Esophagus muscularis mucosa (tissue), 3 donors: ENCODE results near the gene SIVA1.

ENCODE experiments used
- POLR2AphosphoS5 ChIP-seq, 2 donors: sonication (generic); formaldehyde crosslinking; IDR thresholded peaks; one replicate each; pipeline ENCODE4 v1.6.1; 2017; ENCODE audit warnings: antibody characterized with exemption in 2 of 2
- TF ChIP-seq, protein P1 (sequence below), 3 experiments: fragments of 200-600 bp in 2 of 3; fragments of 450-650 bp in 1 of 3; sonication (generic) in 2 of 3; IDR thresholded peaks; one replicate each; pipeline ENCODE4 v1.5.1; 2017 to 2019; ENCODE audit warnings: antibody characterized with exemption in 3 of 3, mild to moderate bottlenecking in 2 of 3, moderate library complexity in 1 of 3

DNA sequence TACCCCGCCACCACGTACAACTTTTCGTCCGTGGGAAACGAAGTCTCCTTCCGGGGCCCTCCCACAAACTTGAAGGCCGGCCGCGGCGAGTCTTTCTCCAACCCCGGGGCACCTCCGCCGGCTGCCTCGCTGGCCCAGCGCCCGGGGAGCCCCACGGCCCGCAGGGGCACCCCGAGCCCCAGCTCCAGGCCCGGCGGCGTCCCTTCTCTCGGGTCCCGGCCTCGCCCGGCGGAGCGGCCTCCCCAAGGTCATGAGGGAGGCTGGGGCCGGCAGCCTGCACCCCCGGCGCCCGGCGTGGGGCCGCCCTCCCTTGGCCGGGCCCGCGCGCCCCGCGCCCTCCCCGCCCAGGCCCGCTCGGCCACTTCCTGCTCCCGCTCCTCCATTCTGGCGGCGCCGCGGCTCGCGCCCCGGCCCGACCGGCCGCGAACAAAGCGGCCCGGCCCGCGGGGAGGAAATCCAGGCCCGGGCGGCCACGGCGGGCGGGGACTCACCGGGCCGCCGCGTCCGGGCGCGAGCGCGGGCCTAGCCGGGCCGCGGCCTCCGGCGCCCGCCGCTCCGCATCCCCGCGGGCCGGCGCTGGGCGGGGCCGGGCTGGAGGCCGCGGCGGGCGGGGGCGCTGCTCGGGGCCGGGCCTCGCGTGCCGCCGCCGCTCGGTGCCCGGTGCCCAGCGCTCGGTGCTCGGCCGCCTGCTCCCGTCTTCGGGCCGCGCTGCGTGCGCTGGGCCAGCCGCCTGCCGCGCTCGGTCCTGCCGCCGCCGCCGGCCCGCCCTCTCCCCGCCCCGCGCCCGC lies 42.2 kb downstream of the SIVA1 start, which contains the start of gene AKT1:
- TF ChIP-seq, protein P1, sequence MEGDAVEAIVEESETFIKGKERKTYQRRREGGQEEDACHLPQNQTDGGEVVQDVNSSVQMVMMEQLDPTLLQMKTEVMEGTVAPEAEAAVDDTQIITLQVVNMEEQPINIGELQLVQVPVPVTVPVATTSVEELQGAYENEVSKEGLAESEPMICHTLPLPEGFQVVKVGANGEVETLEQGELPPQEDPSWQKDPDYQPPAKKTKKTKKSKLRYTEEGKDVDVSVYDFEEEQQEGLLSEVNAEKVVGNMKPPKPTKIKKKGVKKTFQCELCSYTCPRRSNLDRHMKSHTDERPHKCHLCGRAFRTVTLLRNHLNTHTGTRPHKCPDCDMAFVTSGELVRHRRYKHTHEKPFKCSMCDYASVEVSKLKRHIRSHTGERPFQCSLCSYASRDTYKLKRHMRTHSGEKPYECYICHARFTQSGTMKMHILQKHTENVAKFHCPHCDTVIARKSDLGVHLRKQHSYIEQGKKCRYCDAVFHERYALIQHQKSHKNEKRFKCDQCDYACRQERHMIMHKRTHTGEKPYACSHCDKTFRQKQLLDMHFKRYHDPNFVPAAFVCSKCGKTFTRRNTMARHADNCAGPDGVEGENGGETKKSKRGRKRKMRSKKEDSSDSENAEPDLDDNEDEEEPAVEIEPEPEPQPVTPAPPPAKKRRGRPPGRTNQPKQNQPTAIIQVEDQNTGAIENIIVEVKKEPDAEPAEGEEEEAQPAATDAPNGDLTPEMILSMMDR (IDR thresholded peaks at IDR 0.05) = no peak
- no peak for TF ChIP-seq POLR2AphosphoS5 (IDR thresholded peaks at IDR 0.05)
